ENCODE data around the gene ZSWIM1.

Gene ZSWIM1

DNA sequence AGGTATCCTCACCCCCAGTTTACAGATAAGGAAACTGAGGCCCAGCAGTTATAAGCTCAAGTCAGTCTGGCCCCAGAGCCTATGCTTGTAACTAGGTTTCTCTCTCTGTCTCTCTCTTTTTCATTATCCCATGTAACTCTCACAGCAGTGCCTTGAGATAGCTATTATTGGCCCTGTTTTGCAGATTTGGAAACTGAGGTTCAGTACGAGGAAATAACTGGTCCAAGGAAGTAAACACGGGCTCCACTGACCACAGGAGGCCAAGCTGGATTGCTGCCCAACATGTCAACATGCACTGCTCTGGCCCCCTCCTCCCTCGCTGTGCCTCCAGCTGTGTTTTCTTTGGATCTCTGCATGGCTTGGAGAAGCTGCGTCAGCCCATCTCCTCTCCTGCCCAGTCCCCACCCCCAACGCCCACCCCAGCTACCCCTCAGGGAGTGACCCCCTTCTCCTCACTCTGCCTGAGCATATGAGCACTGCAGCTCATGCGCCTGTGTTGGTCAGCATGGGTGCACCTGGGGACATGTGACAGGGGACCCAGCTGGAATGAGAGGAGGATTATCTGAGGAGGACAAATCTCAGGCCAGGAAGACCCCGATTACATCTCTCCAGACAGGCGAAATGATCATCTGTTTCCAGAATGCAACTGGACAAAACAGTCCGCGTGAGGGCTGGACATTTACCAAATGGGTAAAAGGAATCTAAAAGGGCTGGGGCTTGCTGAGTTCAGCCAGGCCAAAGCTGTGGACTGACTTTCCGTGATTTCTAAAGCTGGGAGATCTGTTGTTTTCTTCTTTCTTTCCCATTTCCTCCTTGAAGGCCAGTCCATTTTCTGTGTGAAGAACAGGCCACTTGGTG, 38.7 kb downstream of the ZSWIM1 start:
- no peak for ATAC-seq (ENCODE audit: insufficient read depth, low read depth)
- Histone ChIP-seq H3K27ac (ENCODE audit: low read length) (no peak overlapping the region), H3K36me3 (ENCODE audit: insufficient read depth, low read length) (no peaks in the 10 kb centered on the region), H2AFZ (ENCODE audit: low read depth, low read length) (no peak overlapping the region), H3K9ac (ENCODE audit: low read depth, low read length) (no peak overlapping the region), H3K9me3 (ENCODE audit: insufficient read depth, low read length, severe bottlenecking) (no peaks in the 10 kb centered on the region), H4K20me1 (ENCODE audit: insufficient read depth, low read length) (no peaks in the 10 kb centered on the region), H3K79me2 (ENCODE audit: insufficient read depth, low read length) (no peaks in the 10 kb centered on the region), H3K4me3 (ENCODE audit: low read depth in 1 of 2, low read length in 2 of 2) (no peak overlapping the region), H3K4me1 (ENCODE audit: insufficient read depth, low read length) (no peaks in the 10 kb centered on the region), H3K4me2 (ENCODE audit: insufficient read depth, low read length) (no peak overlapping the region), H3K27me3 (ENCODE audit: insufficient read depth, low read length, poor library complexity) (peaks cover 11% of the 10 kb centered on the region)
- DNase-seq: no peak
- TF ChIP-seq EZH2 (IDR thresholded peaks at IDR 0.05; ENCODE audit: borderline replicate concordance, low read depth, low read length, severe bottlenecking): no peak
- TF ChIP-seq, protein P1, sequence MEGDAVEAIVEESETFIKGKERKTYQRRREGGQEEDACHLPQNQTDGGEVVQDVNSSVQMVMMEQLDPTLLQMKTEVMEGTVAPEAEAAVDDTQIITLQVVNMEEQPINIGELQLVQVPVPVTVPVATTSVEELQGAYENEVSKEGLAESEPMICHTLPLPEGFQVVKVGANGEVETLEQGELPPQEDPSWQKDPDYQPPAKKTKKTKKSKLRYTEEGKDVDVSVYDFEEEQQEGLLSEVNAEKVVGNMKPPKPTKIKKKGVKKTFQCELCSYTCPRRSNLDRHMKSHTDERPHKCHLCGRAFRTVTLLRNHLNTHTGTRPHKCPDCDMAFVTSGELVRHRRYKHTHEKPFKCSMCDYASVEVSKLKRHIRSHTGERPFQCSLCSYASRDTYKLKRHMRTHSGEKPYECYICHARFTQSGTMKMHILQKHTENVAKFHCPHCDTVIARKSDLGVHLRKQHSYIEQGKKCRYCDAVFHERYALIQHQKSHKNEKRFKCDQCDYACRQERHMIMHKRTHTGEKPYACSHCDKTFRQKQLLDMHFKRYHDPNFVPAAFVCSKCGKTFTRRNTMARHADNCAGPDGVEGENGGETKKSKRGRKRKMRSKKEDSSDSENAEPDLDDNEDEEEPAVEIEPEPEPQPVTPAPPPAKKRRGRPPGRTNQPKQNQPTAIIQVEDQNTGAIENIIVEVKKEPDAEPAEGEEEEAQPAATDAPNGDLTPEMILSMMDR (IDR thresholded peaks at IDR 0.05; ENCODE audit: borderline replicate concordance, extremely low read depth, low read length, poor library complexity, severe bottlenecking): no peak

DNA sequence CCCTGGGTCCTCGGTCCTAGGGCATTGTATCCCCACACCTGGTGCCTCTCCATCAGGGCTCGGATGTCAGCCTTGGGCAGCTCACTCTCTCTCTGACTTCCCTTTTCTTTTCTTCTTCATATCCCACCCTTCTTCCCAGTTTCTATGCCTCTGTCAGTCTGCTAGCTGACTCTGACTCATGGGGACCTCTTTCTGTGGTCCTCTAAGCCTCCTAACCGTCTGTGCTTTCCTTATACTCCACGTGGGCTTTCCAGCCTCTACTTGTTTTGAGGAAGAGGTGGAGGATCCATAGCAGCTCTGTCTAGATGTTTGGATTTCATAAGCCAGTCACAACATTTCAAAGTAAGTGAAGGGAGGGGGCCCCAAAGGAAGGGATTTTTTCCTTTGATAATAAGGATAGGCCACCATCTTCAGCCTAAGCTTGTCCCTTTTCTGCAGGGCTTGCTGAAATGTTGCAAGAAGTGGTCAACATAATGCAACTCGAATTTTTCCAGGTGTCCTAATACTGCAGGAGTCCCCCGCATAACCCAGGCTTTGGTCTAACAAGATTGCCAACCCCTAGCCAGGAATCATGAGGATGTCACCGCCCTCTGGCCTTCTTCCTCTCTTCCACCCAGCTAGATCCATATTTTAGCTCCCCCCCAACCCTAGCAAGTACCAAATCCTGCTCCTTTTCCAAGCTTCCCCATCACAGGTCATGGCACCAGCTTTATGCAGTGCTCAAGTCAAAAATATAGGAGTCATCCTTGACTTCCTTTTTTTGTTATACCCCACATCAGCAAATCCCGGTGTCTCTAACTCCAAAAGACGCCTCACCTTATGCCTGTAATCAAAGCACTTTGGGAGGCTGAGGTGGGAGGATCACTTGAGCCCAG, 39.7 kb downstream of the ZSWIM1 start:
- Histone ChIP-seq H3K79me2 (ENCODE audit: insufficient read depth, low read length) (no peaks in the 10 kb centered on the region), H2AFZ (ENCODE audit: low read depth, low read length) (no peak overlapping the region), H3K9me3 (ENCODE audit: insufficient read depth, low read length, severe bottlenecking) (no peaks in the 10 kb centered on the region), H3K27ac (ENCODE audit: low read length) (no peak overlapping the region), H3K4me3 (ENCODE audit: low read depth in 1 of 2, low read length in 2 of 2) (no peak overlapping the region), H3K27me3 (ENCODE audit: insufficient read depth, low read length, poor library complexity) (peaks cover 11% of the 10 kb centered on the region), H3K9ac (ENCODE audit: low read depth, low read length) (no peak overlapping the region), H3K4me1 (ENCODE audit: insufficient read depth, low read length) (no peaks in the 10 kb centered on the region), H3K4me2 (ENCODE audit: insufficient read depth, low read length) (no peak overlapping the region), H3K36me3 (ENCODE audit: insufficient read depth, low read length) (no peaks in the 10 kb centered on the region), H4K20me1 (ENCODE audit: insufficient read depth, low read length) (no peaks in the 10 kb centered on the region)
- ATAC-seq (ENCODE audit: insufficient read depth, low read depth) (no peak), DNase-seq (no peak)
- TF ChIP-seq, protein P1 (IDR thresholded peaks at IDR 0.05; ENCODE audit: borderline replicate concordance, extremely low read depth, low read length, poor library complexity, severe bottlenecking): no peak

DNA sequence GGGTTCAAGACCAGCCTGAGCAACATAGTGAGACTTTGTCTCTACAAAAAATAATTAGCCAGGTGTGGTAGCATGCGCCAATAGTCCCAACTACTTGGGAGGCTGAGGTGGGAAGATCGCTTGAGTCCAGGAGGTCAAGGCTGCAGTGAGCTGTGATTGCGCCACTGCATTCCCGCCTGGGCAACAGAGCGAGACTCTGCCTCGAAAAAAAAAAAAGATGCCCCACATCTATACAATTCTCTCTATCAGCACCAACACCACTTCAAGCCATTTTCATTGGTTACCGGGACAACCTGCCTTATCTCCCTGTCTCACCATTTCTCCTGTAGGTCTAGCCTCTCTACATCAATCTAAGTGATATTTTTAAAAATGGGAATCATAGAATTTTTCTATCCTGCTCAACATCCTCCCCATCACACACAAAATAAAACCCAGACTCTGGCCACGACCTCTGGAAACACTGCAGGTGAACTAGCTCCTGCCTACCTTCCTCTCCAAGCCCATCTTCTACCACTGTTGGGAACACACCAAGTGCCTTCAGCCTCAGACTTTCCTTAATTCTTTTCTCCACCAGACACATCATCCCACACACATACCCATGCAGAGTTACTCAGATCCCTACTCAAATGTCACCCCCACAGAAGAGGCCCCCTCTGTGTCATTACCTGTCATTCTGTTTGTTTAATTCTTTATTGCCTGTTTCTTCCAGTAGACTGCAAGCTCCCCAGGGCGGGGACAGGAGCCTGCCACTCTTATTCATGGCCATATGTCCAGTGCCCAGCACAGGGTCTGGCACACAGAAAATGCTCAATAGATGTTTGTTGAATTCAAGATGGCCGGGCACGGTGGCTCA, 40.5 kb downstream of the ZSWIM1 start:
- Histone ChIP-seq H4K20me1 (ENCODE audit: insufficient read depth, low read length) (no peaks in the 10 kb centered on the region), H3K9me3 (ENCODE audit: insufficient read depth, low read length, severe bottlenecking) (no peaks in the 10 kb centered on the region), H3K27me3 (ENCODE audit: insufficient read depth, low read length, poor library complexity) (peaks cover 11% of the 10 kb centered on the region), H2AFZ (ENCODE audit: low read depth, low read length) (no peak overlapping the region), H3K4me1 (ENCODE audit: insufficient read depth, low read length) (no peaks in the 10 kb centered on the region), H3K4me2 (ENCODE audit: insufficient read depth, low read length) (no peak overlapping the region), H3K27ac (ENCODE audit: low read length) (no peak overlapping the region), H3K9ac (ENCODE audit: low read depth, low read length) (no peak overlapping the region), H3K4me3 (ENCODE audit: low read depth in 1 of 2, low read length in 2 of 2) (no peak overlapping the region), H3K36me3 (ENCODE audit: insufficient read depth, low read length) (no peaks in the 10 kb centered on the region), H3K79me2 (ENCODE audit: insufficient read depth, low read length) (no peaks in the 10 kb centered on the region)
- no peak for ATAC-seq (ENCODE audit: insufficient read depth, low read depth)
- TF ChIP-seq, protein P1 (IDR thresholded peaks at IDR 0.05; ENCODE audit: borderline replicate concordance, extremely low read depth, low read length, poor library complexity, severe bottlenecking): no peak
- TF ChIP-seq EZH2 (IDR thresholded peaks at IDR 0.05; ENCODE audit: borderline replicate concordance, low read depth, low read length, severe bottlenecking): no peak
- DNase-seq: no peak
